Measurements from ENCODE around the gene DOCK8. TPM values are rescaled to one million over a fixed set of nuclear protein-coding genes. Genes with fewer than 3 reads are reported as not detected.
"Not testable (repeated sequence)": the region's sequence is repeated elsewhere in the genome, so short reads cannot be mapped to it uniquely, and the experiment has no call there.

Gene DOCK8
- total RNA-seq, 1 donor from 2014 or later: 5.1 TPM

DNA sequence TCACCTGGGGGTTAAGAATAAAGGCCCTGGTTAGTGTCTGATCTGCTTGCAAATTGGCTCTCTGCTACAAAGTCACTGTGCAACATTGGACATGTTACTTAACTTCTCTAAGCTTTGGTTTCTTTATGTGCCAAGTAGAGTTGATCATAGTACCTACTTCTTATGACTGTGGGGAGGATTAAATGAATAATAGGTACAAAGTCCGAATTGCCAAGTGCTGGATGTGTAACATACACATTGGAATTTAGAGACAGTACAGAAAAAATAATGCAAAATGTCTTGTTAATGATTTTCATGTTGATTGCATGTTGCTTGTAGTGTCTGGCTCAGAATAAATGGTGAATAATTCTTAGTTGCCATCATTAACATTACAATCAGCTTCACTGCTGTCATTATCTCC, 2.2 kb downstream of the DOCK8 start:
- Mint-ChIP-seq H3K36me3 (no peaks in the 10 kb centered on the region), H3K4me3 (peak overlapping the region; percentile 39), H3K27ac (no peak overlapping the region), H3K4me1 (ENCODE audit: unreplicated experiment) (no peaks in the 10 kb centered on the region), H3K27me3 (peaks cover 30% of the 10 kb centered on the region), H3K9me3 (no peaks in the 10 kb centered on the region)
- TF ChIP-seq, protein P1, sequence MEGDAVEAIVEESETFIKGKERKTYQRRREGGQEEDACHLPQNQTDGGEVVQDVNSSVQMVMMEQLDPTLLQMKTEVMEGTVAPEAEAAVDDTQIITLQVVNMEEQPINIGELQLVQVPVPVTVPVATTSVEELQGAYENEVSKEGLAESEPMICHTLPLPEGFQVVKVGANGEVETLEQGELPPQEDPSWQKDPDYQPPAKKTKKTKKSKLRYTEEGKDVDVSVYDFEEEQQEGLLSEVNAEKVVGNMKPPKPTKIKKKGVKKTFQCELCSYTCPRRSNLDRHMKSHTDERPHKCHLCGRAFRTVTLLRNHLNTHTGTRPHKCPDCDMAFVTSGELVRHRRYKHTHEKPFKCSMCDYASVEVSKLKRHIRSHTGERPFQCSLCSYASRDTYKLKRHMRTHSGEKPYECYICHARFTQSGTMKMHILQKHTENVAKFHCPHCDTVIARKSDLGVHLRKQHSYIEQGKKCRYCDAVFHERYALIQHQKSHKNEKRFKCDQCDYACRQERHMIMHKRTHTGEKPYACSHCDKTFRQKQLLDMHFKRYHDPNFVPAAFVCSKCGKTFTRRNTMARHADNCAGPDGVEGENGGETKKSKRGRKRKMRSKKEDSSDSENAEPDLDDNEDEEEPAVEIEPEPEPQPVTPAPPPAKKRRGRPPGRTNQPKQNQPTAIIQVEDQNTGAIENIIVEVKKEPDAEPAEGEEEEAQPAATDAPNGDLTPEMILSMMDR (conservative IDR thresholded peaks at IDR 0.05): no peak
- no peak for DNase-seq (ENCODE audit: extremely low spot score, unreplicated experiment)

DNA sequence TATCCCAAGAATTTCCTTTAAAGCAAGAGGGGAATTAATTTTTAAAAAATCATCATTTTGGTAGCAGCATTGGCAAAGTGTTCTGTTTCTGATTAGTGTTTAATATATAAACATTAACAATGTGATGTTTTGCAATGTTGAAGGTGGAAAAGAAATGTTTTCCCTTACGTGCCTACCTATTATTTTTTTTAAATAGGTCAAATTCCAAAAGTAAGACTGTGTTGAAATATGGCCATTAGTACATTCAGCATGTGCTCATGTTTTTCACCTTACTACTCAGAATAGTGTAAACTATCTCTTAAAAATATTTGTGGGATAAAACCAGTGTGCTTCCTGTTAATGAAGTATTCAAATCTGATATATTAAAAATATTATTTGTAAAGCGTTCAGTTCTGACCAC, 3.3 kb downstream of the DOCK8 start:
- H3K27ac Mint-ChIP-seq: no peak overlapping the region
- H3K4me3 Mint-ChIP-seq: no peak overlapping the region
- H3K4me1 Mint-ChIP-seq (ENCODE audit: unreplicated experiment): peaks cover 5% of the 10 kb centered on the region
- H3K27me3 Mint-ChIP-seq: peaks cover 29% of the 10 kb centered on the region
- TF ChIP-seq, protein P1 (conservative IDR thresholded peaks at IDR 0.05): no peak
- no peak for DNase-seq (ENCODE audit: extremely low spot score, unreplicated experiment)
- no peaks in the 10 kb centered on the region for H3K36me3 Mint-ChIP-seq
- H3K9me3 Mint-ChIP-seq: no peaks in the 10 kb centered on the region

DNA sequence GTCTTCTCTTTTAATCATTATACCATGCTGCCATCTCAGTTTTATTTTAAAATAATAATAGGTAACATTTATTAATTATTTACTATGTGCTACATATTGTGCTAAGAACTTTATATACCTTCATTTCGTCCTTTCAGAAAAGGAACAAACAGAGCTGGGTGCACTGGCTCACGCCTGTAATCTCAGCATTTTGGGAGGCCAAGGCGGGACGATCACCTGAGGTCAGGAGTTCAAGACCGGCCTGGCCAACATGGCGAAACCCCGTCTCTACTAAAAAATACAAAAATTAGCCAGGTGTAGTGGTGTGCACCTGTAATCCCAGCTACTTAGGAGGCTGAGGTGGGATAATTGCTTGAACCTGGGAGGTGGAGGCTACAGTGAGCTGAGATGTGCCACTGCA, 4.4 kb downstream of the DOCK8 start:
- H3K36me3 Mint-ChIP-seq; H3K9me3 Mint-ChIP-seq; DNase-seq (ENCODE audit: extremely low spot score, unreplicated experiment); H3K4me1 Mint-ChIP-seq (ENCODE audit: unreplicated experiment); H3K27ac Mint-ChIP-seq; H3K4me3 Mint-ChIP-seq: not testable (repeated sequence)
- H3K27me3 Mint-ChIP-seq: peaks cover 27% of the 10 kb centered on the region

DNA sequence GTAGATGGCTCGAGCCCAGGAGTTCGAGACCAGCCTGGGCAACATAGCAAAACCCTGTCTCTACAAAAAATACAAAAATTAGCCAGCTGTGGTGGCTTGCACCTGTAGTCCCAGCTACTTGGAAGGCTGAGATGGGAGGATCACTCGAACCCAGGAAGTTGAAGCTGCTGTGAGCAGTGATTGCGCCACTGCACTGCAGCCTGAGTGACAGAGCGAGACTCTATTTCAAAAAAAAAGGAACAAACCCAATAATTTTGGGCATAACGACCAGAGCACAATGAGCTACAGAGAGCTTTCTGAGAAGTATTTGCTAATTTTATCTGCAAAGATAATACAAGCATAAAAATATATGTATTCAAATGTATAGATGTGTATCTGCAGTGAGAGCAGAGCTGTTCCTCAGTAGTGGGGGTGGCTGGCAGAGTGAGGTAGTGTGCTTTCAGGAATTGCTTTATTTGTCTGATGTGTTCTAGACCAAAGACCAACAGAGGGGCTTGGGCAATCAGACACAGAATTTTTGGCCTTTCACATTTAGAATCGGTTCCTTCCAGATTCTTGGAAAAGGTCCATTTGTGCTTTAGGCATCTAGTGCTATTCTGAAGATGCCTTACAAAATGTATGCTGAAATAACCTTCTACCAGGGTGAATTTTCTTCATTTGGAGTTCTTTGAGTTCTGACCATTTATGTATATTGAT, 5.2 kb downstream of the DOCK8 start:
- H3K27ac Mint-ChIP-seq: no peak overlapping the region
- no peak overlapping the region for H3K4me3 Mint-ChIP-seq
- H3K9me3 Mint-ChIP-seq: no peaks in the 10 kb centered on the region
- TF ChIP-seq, protein P1 (conservative IDR thresholded peaks at IDR 0.05): no peak
- peaks cover 23% of the 10 kb centered on the region for H3K27me3 Mint-ChIP-seq
- DNase-seq (ENCODE audit: extremely low spot score, unreplicated experiment): no peak
- peaks cover 9% of the 10 kb centered on the region for H3K4me1 Mint-ChIP-seq (ENCODE audit: unreplicated experiment)
- H3K36me3 Mint-ChIP-seq: no peaks in the 10 kb centered on the region

DNA sequence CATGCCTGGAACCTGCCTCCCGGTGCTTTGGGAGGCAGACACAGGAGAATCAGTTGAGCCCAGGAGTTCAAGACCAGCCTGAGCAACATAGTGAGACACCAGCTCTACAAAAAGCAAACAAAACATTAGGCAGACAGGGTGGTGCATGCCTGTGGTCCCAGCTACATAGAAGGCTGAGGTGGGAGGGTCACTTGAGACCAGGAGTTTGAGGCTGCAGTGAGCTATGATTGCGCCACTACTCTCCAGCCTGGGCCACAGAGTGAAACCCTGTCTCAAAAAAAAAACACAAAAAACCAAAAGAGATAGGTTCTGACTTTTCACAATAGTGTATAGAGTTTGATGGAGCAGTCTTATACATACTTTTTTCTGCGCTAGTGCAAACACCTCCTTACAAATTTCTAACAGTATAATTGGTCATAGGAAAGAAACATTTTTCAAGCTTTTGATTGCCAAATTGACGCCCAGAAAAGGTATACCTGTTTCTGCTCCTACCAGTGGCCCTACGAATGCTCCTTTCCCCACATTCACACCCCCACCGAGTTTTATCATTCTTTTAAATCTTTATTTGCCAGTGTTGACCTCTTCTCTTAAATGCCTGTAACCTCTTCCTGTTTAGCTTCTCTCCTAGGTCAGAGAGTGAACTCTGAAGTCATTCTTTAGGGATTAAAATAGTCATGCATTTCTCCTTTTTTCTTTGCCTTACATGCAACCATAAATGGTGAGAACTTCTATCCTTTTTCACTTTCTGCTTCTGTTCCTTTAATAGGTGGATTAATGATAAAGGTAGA, 7.5 kb downstream of the DOCK8 start:
- no peak for DNase-seq (ENCODE audit: extremely low spot score, unreplicated experiment)
- H3K27ac Mint-ChIP-seq: no peak overlapping the region
- H3K4me3 Mint-ChIP-seq: no peak overlapping the region
- H3K4me1 Mint-ChIP-seq (ENCODE audit: unreplicated experiment): peaks cover 9% of the 10 kb centered on the region
- TF ChIP-seq, protein P1 (conservative IDR thresholded peaks at IDR 0.05): no peak
- peaks cover 2% of the 10 kb centered on the region for H3K27me3 Mint-ChIP-seq
- no peaks in the 10 kb centered on the region for H3K9me3 Mint-ChIP-seq
- no peaks in the 10 kb centered on the region for H3K36me3 Mint-ChIP-seq

DNA sequence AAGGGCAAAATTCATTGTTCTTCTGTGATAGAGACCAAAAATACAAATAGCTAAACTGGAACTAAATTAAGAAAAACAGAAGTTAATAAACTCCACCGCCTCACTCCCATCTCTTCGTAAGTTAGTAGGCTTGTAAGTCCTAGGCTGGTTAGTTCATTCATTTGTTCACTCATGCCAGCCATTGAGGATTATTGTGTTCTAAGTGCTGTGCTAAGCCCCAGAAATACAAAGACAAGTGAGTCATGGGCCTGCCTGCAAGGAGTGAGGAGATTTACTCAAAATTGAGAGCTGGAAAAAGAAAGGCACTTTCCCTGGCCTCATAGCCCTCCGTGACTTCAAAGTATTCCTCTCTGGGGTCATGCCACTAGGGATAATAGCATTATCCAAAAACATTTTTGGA, 8.5 kb downstream of the DOCK8 start:
- TF ChIP-seq, protein P1 (conservative IDR thresholded peaks at IDR 0.05): no peak
- Mint-ChIP-seq H3K36me3 (no peaks in the 10 kb centered on the region), H3K4me3 (no peak overlapping the region), H3K9me3 (no peaks in the 10 kb centered on the region), H3K27me3 (no peaks in the 10 kb centered on the region), H3K27ac (no peak overlapping the region), H3K4me1 (ENCODE audit: unreplicated experiment) (peaks cover 9% of the 10 kb centered on the region)
- no peak for DNase-seq (ENCODE audit: extremely low spot score, unreplicated experiment)

Measured in type B pancreatic cell (in vitro differentiated cells).